ENCODE results near the gene ENKD1.

ENKD1 gene

GRCh38 chr16:67666559-67667452 lies at the start of gene ENKD1, which contains the start of gene C16orf86:
ENKD1 (minus strand) TSS chr16:67666750; CDS start chr16:67666442, 308 bp downstream.
C16orf86 (plus strand) TSS chr16:67666814; CDS start chr16:67666971, 157 bp downstream.
- H3K27me3 ChIP-seq (ENCODE audit: control insufficient read depth, insufficient read depth, low read length) = no peaks in the 10 kb centered on the region
- H3K36me3 ChIP-seq (ENCODE audit: control insufficient read depth, insufficient read depth, low read length) = no peaks in the 10 kb centered on the region
- H3K9ac ChIP-seq (ENCODE audit: low read length) = peak within 1 kb of the TSS; percentile 68
- H3K4me1 ChIP-seq (ENCODE audit: control insufficient read depth, insufficient read depth, low read length) = peaks cover 19% of the 10 kb centered on the region
- H3K27ac ChIP-seq (ENCODE audit: low read depth, low read length) = peak within 1 kb of the TSS; percentile 91
- H3K4me3 ChIP-seq (ENCODE audit: low read length) = peak within 1 kb of the TSS; percentile 79

GRCh38 chr16:67716097-67716496 lies 49.5 kb upstream of the ENKD1 start:
- Histone ChIP-seq H3K36me3 (ENCODE audit: control insufficient read depth, insufficient read depth, low read length) (no peaks in the 10 kb centered on the region), H3K9ac (ENCODE audit: low read length) (no peak overlapping the region), H3K4me1 (ENCODE audit: control insufficient read depth, insufficient read depth, low read length) (peaks cover 4% of the 10 kb centered on the region), H3K4me3 (ENCODE audit: low read length) (no peak overlapping the region), H3K27me3 (ENCODE audit: control insufficient read depth, insufficient read depth, low read length) (no peaks in the 10 kb centered on the region), H3K27ac (ENCODE audit: low read depth, low read length) (no peak overlapping the region)

GRCh38 chr16:67714522-67714921 lies 48.0 kb upstream of the ENKD1 start:
- no peaks in the 10 kb centered on the region for H3K36me3 ChIP-seq (ENCODE audit: control insufficient read depth, insufficient read depth, low read length)
- no peaks in the 10 kb centered on the region for H3K27me3 ChIP-seq (ENCODE audit: control insufficient read depth, insufficient read depth, low read length)
- H3K27ac ChIP-seq (ENCODE audit: low read depth, low read length) = no peak overlapping the region
- no peak overlapping the region for H3K9ac ChIP-seq (ENCODE audit: low read length)
- peaks cover 4% of the 10 kb centered on the region for H3K4me1 ChIP-seq (ENCODE audit: control insufficient read depth, insufficient read depth, low read length)
- no peak overlapping the region for H3K4me3 ChIP-seq (ENCODE audit: low read length)

GRCh38 chr16:67713647-67714273 lies 47.2 kb upstream of the ENKD1 start:
- Histone ChIP-seq H3K36me3 (ENCODE audit: control insufficient read depth, insufficient read depth, low read length) (no peaks in the 10 kb centered on the region), H3K27me3 (ENCODE audit: control insufficient read depth, insufficient read depth, low read length) (no peaks in the 10 kb centered on the region), H3K4me1 (ENCODE audit: control insufficient read depth, insufficient read depth, low read length) (peaks cover 4% of the 10 kb centered on the region), H3K9ac (ENCODE audit: low read length) (no peak overlapping the region), H3K27ac (ENCODE audit: low read depth, low read length) (no peak overlapping the region), H3K4me3 (ENCODE audit: low read length) (no peak overlapping the region)

- no peak overlapping the region for H3K9ac ChIP-seq (ENCODE audit: low read length)
- no peaks in the 10 kb centered on the region for H3K36me3 ChIP-seq (ENCODE audit: control insufficient read depth, insufficient read depth, low read length)
- H3K27me3 ChIP-seq (ENCODE audit: control insufficient read depth, insufficient read depth, low read length) = no peaks in the 10 kb centered on the region
- H3K4me1 ChIP-seq (ENCODE audit: control insufficient read depth, insufficient read depth, low read length) = no peaks in the 10 kb centered on the region
- no peak overlapping the region for H3K27ac ChIP-seq (ENCODE audit: low read depth, low read length)
- no peak overlapping the region for H3K4me3 ChIP-seq (ENCODE audit: low read length)
These were observed 44.1 kb upstream of the ENKD1 start for GRCh38 chr16:67710607-67711006.

GRCh38 chr16:67709050-67709449 lies 42.5 kb upstream of the ENKD1 start:
- no peaks in the 10 kb centered on the region for H3K4me1 ChIP-seq (ENCODE audit: control insufficient read depth, insufficient read depth, low read length)
- H3K27me3 ChIP-seq (ENCODE audit: control insufficient read depth, insufficient read depth, low read length) = no peaks in the 10 kb centered on the region
- H3K36me3 ChIP-seq (ENCODE audit: control insufficient read depth, insufficient read depth, low read length) = no peaks in the 10 kb centered on the region
- no peak overlapping the region for H3K9ac ChIP-seq (ENCODE audit: low read length)
- H3K4me3 ChIP-seq (ENCODE audit: low read length) = no peak overlapping the region
- H3K27ac ChIP-seq (ENCODE audit: low read depth, low read length) = no peak overlapping the region

GRCh38 chr16:67708368-67708771 lies 41.8 kb upstream of the ENKD1 start:
- no peak overlapping the region for H3K27ac ChIP-seq (ENCODE audit: low read depth, low read length)

GRCh38 chr16:67707790-67708189 lies 41.2 kb upstream of the ENKD1 start:
- Histone ChIP-seq H3K27me3 (ENCODE audit: control insufficient read depth, insufficient read depth, low read length) (no peaks in the 10 kb centered on the region), H3K4me1 (ENCODE audit: control insufficient read depth, insufficient read depth, low read length) (no peaks in the 10 kb centered on the region), H3K4me3 (ENCODE audit: low read length) (no peak overlapping the region), H3K36me3 (ENCODE audit: control insufficient read depth, insufficient read depth, low read length) (no peaks in the 10 kb centered on the region), H3K9ac (ENCODE audit: low read length) (no peak overlapping the region), H3K27ac (ENCODE audit: low read depth, low read length) (no peak overlapping the region)

More at GRCh38 chr16:67708368-67708771, 41.8 kb upstream of the ENKD1 start:
- no peaks in the 10 kb centered on the region for H3K27me3 ChIP-seq (ENCODE audit: control insufficient read depth, insufficient read depth, low read length)
- H3K9ac ChIP-seq (ENCODE audit: low read length) = no peak overlapping the region
- H3K4me1 ChIP-seq (ENCODE audit: control insufficient read depth, insufficient read depth, low read length) = no peaks in the 10 kb centered on the region
- no peaks in the 10 kb centered on the region for H3K36me3 ChIP-seq (ENCODE audit: control insufficient read depth, insufficient read depth, low read length)
- H3K4me3 ChIP-seq (ENCODE audit: low read length) = no peak overlapping the region

- H3K27ac ChIP-seq (ENCODE audit: low read depth, low read length) = no peak overlapping the region
- no peak overlapping the region for H3K9ac ChIP-seq (ENCODE audit: low read length)
- no peaks in the 10 kb centered on the region for H3K36me3 ChIP-seq (ENCODE audit: control insufficient read depth, insufficient read depth, low read length)
- H3K27me3 ChIP-seq (ENCODE audit: control insufficient read depth, insufficient read depth, low read length) = no peaks in the 10 kb centered on the region
- no peak overlapping the region for H3K4me3 ChIP-seq (ENCODE audit: low read length)
- H3K4me1 ChIP-seq (ENCODE audit: control insufficient read depth, insufficient read depth, low read length) = no peaks in the 10 kb centered on the region
These were observed 40.7 kb upstream of the ENKD1 start for GRCh38 chr16:67707210-67707609.

- peaks cover 3% of the 10 kb centered on the region for H3K36me3 ChIP-seq (ENCODE audit: control insufficient read depth, insufficient read depth, low read length)
- H3K4me3 ChIP-seq (ENCODE audit: low read length) = no peak overlapping the region
- no peak overlapping the region for H3K9ac ChIP-seq (ENCODE audit: low read length)
- no peaks in the 10 kb centered on the region for H3K4me1 ChIP-seq (ENCODE audit: control insufficient read depth, insufficient read depth, low read length)
- no peaks in the 10 kb centered on the region for H3K27me3 ChIP-seq (ENCODE audit: control insufficient read depth, insufficient read depth, low read length)
- no peak overlapping the region for H3K27ac ChIP-seq (ENCODE audit: low read depth, low read length)
These were observed 37.6 kb upstream of the ENKD1 start for GRCh38 chr16:67704110-67704509.

- Histone ChIP-seq H3K9ac (ENCODE audit: low read length) (no peak overlapping the region), H3K27ac (ENCODE audit: low read depth, low read length) (no peak overlapping the region), H3K4me3 (ENCODE audit: low read length) (no peak overlapping the region), H3K36me3 (ENCODE audit: control insufficient read depth, insufficient read depth, low read length) (peaks cover 3% of the 10 kb centered on the region), H3K27me3 (ENCODE audit: control insufficient read depth, insufficient read depth, low read length) (no peaks in the 10 kb centered on the region), H3K4me1 (ENCODE audit: control insufficient read depth, insufficient read depth, low read length) (no peaks in the 10 kb centered on the region)
These were observed 37.1 kb upstream of the ENKD1 start for GRCh38 chr16:67703626-67704025.

- Histone ChIP-seq H3K27me3 (ENCODE audit: control insufficient read depth, insufficient read depth, low read length) (no peaks in the 10 kb centered on the region), H3K4me3 (ENCODE audit: low read length) (no peak overlapping the region), H3K27ac (ENCODE audit: low read depth, low read length) (no peak overlapping the region), H3K36me3 (ENCODE audit: control insufficient read depth, insufficient read depth, low read length) (peaks cover 3% of the 10 kb centered on the region), H3K4me1 (ENCODE audit: control insufficient read depth, insufficient read depth, low read length) (no peaks in the 10 kb centered on the region), H3K9ac (ENCODE audit: low read length) (no peak overlapping the region)
These were observed 35.6 kb upstream of the ENKD1 start for GRCh38 chr16:67702130-67702529.

Measured in rectal smooth muscle tissue (tissue), 1 donor.